ENCODE measurements around the gene KRTAP5-2.

GRCh38 chr11:1567052-1567720 lies 30.9 kb downstream of the KRTAP5-2 start:
- TF ChIP-seq CTCF (IDR thresholded peaks at IDR 0.05), result no peak
- no peak for TF ChIP-seq POLR2A (IDR thresholded peaks at IDR 0.05)
- TF ChIP-seq EP300 (IDR thresholded peaks at IDR 0.05), result no peak
